Measurements from ENCODE around the gene GEMIN7. TPM values are rescaled to one million over a fixed set of nuclear protein-coding genes. Genes with fewer than 3 reads are reported as not detected.

GEMIN7 gene
- total RNA-seq, 1 experiment from 2014 or later = 46.0 TPM

- no peak overlapping the region for H2BK120ac ChIP-seq (ENCODE audit: low read depth, low read length, poor library complexity, severe bottlenecking)
- no peak for TF ChIP-seq CTCF (conservative IDR thresholded peaks at IDR 0.05)
- H3K36me3 Mint-ChIP-seq (ENCODE audit: insufficient read depth in 1 of 3, low read depth in 3 of 3) = peaks cover 5 to 22% (median 10%) of the 10 kb centered on the region in 3 experiments; a peak in 6 of 7 replicates
- H3K9ac ChIP-seq (ENCODE audit: extremely low read depth, insufficient read length, low read length) = no peak overlapping the region
- no peak overlapping the region for H4K8ac ChIP-seq (replicated peaks; ENCODE audit: insufficient read length, low read depth, low read length)
- no peak overlapping the region for H4K91ac ChIP-seq (ENCODE audit: insufficient read length, low read depth, low read length)
- no peak overlapping the region for H3T11ph ChIP-seq (ENCODE audit: low read length)
- H3K9me3 Mint-ChIP-seq = no peaks in the 10 kb centered on the region; a peak in 1 of 5 replicates
- no peak overlapping the region for H2AFZ ChIP-seq (ENCODE audit: low read length)
- H4K20me1 ChIP-seq (ENCODE audit: control insufficient read depth, insufficient read depth, insufficient read length) = no peaks in the 10 kb centered on the region
- no peak overlapping the region for H3K4ac ChIP-seq (ENCODE audit: low read depth, low read length)
- H3K9me3 ChIP-seq (ENCODE audit: control insufficient read depth, low read depth, low read length) = no peaks in the 10 kb centered on the region
- H3K56ac ChIP-seq (ENCODE audit: insufficient read length, low read depth, low read length) = no peak overlapping the region
- H3K27me3 Mint-ChIP-seq (ENCODE audit: low read depth) = no peaks in the 10 kb centered on the region
- no peak overlapping the region; the same call in 1 of the 2 replicates for H3K14ac ChIP-seq (ENCODE audit: insufficient read depth, low read length)
- no peaks in the 10 kb centered on the region for H3K79me1 ChIP-seq (ENCODE audit: insufficient read depth, low read depth, low read length, poor library complexity, severe bottlenecking)
- no peaks in the 10 kb centered on the region; the same call in 1 of the 2 replicates for H3K4me1 ChIP-seq (ENCODE audit: insufficient read depth, low read length)
- H2BK20ac ChIP-seq (ENCODE audit: low read depth, low read length, poor library complexity, severe bottlenecking) = no peak overlapping the region
- H3K27ac ChIP-seq (ENCODE audit: insufficient read length, low read depth, low read length) = no peak overlapping the region
- peaks cover 5% of the 10 kb centered on the region for H3K23me2 ChIP-seq (ENCODE audit: insufficient read length, low read depth, low read length, poor library complexity, severe bottlenecking)
- no peak overlapping the region for H2BK15ac ChIP-seq (ENCODE audit: low read depth, low read length)
- peak overlapping the region in 1 of 3 experiments; percentile 93; a peak in 4 of 7 replicates for H3K27ac Mint-ChIP-seq
- H3K23ac ChIP-seq (ENCODE audit: insufficient read length, low read depth, low read length) = no peak overlapping the region
- H3K4me2 ChIP-seq (ENCODE audit: insufficient read depth, insufficient read length, low read length) = no peak overlapping the region
- H3K4me1 Mint-ChIP-seq = peaks cover 76 to 83% of the 10 kb centered on the region in 2 experiments
- no peak for DNase-seq
- peak overlapping the region in 1 of 2 experiments; percentile 27; a peak in 2 of 5 replicates for H3K4me3 Mint-ChIP-seq
- H3K27me3 ChIP-seq (ENCODE audit: insufficient read depth, low read length) = no peaks in the 10 kb centered on the region
- WGBS (ENCODE audit: extremely low coverage, insufficient read length, low lambda C conversion rate) = no CpG with 5 or more reads among the region's 16 CpGs
- H2BK12ac ChIP-seq (ENCODE audit: insufficient read length, low read depth, low read length) = no peak overlapping the region
- no peak overlapping the region for H2AK5ac ChIP-seq (ENCODE audit: insufficient read length, low read length)
- peaks cover 64% of the 10 kb centered on the region for H3K79me2 ChIP-seq (ENCODE audit: insufficient read depth, low read length)
- no peak overlapping the region for H4K5ac ChIP-seq (ENCODE audit: insufficient read length, low read depth, low read length)
- H2BK5ac ChIP-seq (ENCODE audit: insufficient read length, low read length) = no peak overlapping the region
- H3K18ac ChIP-seq (ENCODE audit: insufficient read length, low read depth, low read length) = no peak overlapping the region
Measured at GRCh38 chr19:45097776-45098520, 18.9 kb downstream of the GEMIN7 start.

Data from H9 (cell line).